ENCODE results near the gene ZMYND10. TPM values are rescaled to one million over a fixed set of nuclear protein-coding genes. Genes with fewer than 3 reads are reported as not detected.

Gene ZMYND10
- total and polyA plus RNA-seq, 9 of the 15 experiments (the other 6 are each of a cell fraction or from before 2014, with no cell fraction given), result 0.20 to 2.8 (median 0.70) TPM

DNA sequence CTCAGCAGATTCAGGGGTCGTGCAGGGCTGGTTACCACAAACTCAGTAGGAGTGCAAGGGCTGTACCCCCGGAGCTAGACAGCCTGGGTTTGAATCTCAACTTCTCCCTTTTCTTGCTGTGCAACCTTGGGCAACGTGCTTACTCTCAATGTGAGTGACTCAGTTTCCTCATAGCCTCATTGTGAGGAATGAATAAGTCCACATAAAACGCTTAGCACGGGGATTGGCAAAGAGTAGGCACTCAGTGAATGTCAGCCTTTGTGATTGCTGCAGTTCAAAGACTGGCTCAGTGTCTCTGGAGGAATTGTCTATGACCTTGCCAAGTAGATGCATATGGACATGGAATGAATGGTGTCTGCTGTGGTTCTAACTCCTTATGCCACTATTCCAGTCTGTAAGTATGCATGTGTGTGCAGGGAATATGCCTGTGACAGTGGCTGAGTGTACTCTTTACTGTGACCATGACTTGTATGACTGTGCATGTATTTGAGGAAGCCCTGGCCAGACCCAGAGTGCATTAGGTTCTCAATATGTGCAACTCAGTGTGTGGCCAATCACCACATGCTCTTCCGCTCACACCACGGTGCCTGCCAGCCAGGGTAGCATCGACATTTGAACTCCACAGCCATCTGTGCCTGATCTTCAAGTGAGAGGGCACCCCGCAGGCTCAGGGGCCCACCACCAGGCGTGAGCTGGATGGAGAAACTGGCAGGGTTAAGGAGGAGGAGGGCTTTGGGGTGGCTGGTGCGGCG lies 45.4 kb downstream of the ZMYND10 start (continued):
- TF ChIP-seq, protein P1, sequence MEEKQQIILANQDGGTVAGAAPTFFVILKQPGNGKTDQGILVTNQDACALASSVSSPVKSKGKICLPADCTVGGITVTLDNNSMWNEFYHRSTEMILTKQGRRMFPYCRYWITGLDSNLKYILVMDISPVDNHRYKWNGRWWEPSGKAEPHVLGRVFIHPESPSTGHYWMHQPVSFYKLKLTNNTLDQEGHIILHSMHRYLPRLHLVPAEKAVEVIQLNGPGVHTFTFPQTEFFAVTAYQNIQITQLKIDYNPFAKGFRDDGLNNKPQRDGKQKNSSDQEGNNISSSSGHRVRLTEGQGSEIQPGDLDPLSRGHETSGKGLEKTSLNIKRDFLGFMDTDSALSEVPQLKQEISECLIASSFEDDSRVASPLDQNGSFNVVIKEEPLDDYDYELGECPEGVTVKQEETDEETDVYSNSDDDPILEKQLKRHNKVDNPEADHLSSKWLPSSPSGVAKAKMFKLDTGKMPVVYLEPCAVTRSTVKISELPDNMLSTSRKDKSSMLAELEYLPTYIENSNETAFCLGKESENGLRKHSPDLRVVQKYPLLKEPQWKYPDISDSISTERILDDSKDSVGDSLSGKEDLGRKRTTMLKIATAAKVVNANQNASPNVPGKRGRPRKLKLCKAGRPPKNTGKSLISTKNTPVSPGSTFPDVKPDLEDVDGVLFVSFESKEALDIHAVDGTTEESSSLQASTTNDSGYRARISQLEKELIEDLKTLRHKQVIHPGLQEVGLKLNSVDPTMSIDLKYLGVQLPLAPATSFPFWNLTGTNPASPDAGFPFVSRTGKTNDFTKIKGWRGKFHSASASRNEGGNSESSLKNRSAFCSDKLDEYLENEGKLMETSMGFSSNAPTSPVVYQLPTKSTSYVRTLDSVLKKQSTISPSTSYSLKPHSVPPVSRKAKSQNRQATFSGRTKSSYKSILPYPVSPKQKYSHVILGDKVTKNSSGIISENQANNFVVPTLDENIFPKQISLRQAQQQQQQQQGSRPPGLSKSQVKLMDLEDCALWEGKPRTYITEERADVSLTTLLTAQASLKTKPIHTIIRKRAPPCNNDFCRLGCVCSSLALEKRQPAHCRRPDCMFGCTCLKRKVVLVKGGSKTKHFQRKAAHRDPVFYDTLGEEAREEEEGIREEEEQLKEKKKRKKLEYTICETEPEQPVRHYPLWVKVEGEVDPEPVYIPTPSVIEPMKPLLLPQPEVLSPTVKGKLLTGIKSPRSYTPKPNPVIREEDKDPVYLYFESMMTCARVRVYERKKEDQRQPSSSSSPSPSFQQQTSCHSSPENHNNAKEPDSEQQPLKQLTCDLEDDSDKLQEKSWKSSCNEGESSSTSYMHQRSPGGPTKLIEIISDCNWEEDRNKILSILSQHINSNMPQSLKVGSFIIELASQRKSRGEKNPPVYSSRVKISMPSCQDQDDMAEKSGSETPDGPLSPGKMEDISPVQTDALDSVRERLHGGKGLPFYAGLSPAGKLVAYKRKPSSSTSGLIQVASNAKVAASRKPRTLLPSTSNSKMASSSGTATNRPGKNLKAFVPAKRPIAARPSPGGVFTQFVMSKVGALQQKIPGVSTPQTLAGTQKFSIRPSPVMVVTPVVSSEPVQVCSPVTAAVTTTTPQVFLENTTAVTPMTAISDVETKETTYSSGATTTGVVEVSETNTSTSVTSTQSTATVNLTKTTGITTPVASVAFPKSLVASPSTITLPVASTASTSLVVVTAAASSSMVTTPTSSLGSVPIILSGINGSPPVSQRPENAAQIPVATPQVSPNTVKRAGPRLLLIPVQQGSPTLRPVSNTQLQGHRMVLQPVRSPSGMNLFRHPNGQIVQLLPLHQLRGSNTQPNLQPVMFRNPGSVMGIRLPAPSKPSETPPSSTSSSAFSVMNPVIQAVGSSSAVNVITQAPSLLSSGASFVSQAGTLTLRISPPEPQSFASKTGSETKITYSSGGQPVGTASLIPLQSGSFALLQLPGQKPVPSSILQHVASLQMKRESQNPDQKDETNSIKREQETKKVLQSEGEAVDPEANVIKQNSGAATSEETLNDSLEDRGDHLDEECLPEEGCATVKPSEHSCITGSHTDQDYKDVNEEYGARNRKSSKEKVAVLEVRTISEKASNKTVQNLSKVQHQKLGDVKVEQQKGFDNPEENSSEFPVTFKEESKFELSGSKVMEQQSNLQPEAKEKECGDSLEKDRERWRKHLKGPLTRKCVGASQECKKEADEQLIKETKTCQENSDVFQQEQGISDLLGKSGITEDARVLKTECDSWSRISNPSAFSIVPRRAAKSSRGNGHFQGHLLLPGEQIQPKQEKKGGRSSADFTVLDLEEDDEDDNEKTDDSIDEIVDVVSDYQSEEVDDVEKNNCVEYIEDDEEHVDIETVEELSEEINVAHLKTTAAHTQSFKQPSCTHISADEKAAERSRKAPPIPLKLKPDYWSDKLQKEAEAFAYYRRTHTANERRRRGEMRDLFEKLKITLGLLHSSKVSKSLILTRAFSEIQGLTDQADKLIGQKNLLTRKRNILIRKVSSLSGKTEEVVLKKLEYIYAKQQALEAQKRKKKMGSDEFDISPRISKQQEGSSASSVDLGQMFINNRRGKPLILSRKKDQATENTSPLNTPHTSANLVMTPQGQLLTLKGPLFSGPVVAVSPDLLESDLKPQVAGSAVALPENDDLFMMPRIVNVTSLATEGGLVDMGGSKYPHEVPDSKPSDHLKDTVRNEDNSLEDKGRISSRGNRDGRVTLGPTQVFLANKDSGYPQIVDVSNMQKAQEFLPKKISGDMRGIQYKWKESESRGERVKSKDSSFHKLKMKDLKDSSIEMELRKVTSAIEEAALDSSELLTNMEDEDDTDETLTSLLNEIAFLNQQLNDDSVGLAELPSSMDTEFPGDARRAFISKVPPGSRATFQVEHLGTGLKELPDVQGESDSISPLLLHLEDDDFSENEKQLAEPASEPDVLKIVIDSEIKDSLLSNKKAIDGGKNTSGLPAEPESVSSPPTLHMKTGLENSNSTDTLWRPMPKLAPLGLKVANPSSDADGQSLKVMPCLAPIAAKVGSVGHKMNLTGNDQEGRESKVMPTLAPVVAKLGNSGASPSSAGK (IDR thresholded peaks at IDR 0.05), result peak; percentile 82
- TF ChIP-seq BCL6 (CRISPR knock-in tag; IDR thresholded peaks at IDR 0.05), result no peak
- no peak for TF ChIP-seq CXXC5 (CRISPR knock-in tag; IDR thresholded peaks at IDR 0.05)
- peak; percentile 47; the same call in 1 of the 2 replicates for TF ChIP-seq PML (IDR thresholded peaks at IDR 0.05; ENCODE audit: low read length)
- TF ChIP-seq RBBP5 (IDR thresholded peaks at IDR 0.05; ENCODE audit: borderline replicate concordance, insufficient read depth, low read length, poor library complexity, severe bottlenecking), result no peak
- no peak for TF ChIP-seq NR2C1 (IDR thresholded peaks at IDR 0.05)
- TF ChIP-seq NR2C1 (tag; IDR thresholded peaks at IDR 0.05), result peak; percentile 12; the same call in 1 of the 2 replicates
- no peak for TF ChIP-seq TEAD4 (IDR thresholded peaks at IDR 0.05; ENCODE audit: low read length)
- no peak for TF ChIP-seq TEAD4 (CRISPR knock-in tag; IDR thresholded peaks at IDR 0.05; ENCODE audit: borderline replicate concordance)
- TF ChIP-seq, protein P2, sequence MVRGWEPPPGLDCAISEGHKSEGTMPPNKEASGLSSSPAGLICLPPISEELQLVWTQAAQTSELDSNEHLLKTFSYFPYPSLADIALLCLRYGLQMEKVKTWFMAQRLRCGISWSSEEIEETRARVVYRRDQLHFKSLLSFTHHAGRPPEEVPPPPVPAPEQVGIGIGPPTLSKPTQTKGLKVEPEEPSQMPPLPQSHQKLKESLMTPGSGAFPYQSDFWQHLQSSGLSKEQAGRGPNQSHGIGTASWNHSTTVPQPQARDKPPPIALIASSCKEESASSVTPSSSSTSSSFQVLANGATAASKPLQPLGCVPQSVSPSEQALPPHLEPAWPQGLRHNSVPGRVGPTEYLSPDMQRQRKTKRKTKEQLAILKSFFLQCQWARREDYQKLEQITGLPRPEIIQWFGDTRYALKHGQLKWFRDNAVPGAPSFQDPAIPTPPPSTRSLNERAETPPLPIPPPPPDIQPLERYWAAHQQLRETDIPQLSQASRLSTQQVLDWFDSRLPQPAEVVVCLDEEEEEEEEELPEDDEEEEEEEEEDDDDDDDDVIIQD (CRISPR knock-in tag; IDR thresholded peaks at IDR 0.05), result no peak
- no peak for TF ChIP-seq PCBP2 (IDR thresholded peaks at IDR 0.05; ENCODE audit: low read depth, low read length, poor library complexity, severe bottlenecking)
- TF ChIP-seq ZNF316 (IDR thresholded peaks at IDR 0.05), result no peak; the same call in 1 of the 2 replicates
- no peak for TF ChIP-seq NFIX (CRISPR knock-in tag; IDR thresholded peaks at IDR 0.05; ENCODE audit: low read depth)
- TF ChIP-seq, protein P3, sequence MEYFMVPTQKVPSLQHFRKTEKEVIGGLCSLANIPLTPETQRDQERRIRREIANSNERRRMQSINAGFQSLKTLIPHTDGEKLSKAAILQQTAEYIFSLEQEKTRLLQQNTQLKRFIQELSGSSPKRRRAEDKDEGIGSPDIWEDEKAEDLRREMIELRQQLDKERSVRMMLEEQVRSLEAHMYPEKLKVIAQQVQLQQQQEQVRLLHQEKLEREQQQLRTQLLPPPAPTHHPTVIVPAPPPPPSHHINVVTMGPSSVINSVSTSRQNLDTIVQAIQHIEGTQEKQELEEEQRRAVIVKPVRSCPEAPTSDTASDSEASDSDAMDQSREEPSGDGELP (CRISPR knock-in tag; IDR thresholded peaks at IDR 0.05; ENCODE audit: borderline replicate concordance), result no peak

Data from K562 (cell line).